Measurements from ENCODE around the gene C1orf116. TPM values are rescaled to one million over a fixed set of nuclear protein-coding genes. Genes with fewer than 3 reads are reported as not detected.

C1orf116 gene
- polyA plus RNA-seq, 1 donor from 2014 or later = 0.14 TPM

DNA sequence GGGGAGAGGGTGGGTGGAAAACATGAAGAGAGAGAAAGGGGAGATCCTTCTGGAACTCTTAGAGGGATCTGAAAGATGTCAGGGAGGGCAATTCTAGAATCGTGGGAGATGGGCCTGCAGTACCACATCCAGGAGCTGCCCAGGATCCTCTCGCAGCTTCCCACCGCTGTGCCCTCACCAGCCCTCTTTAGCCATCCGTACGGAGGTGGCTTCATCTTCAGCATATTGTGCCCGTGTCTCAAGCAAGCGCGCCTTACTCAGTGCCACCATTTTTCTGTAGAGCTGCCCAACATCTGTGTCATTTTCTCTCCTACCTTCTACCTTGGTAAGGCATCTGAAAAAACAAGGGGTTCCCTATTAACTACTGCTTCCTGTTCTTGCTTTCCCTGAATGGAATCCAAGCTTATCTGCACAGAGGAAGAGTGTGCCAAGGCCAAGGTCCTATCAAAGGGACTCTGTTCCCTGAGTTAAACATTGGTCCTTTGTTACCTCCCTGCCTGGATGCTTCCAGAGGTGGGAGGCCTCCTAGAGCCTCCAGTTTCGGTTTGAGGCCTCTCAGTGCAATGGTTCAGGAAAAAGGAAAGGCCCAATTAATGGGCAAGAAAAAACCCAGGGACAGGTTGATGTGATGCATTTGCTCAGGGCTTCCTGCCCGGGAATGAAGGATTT is 23.2 kb downstream of the C1orf116 start:
- Mint-ChIP-seq H3K27me3 (peaks cover 24% of the 10 kb centered on the region), H3K9me3 (no peaks in the 10 kb centered on the region), H3K4me1 (peaks cover 0 to 5% (median 0%) of the 10 kb centered on the region in 3 donors), H3K36me3 (no peaks in the 10 kb centered on the region), H3K27ac (no peak overlapping the region), H3K4me3 (no peak overlapping the region)

- no peaks in the 10 kb centered on the region for H3K9me3 Mint-ChIP-seq
- H3K4me3 Mint-ChIP-seq = no peak overlapping the region
- no peak overlapping the region for H3K27ac Mint-ChIP-seq
- peaks cover 0 to 5% (median 0%) of the 10 kb centered on the region in 3 donors for H3K4me1 Mint-ChIP-seq
- peaks cover 19% of the 10 kb centered on the region for H3K27me3 Mint-ChIP-seq
- no peaks in the 10 kb centered on the region for H3K36me3 Mint-ChIP-seq
These were observed 25.1 kb downstream of the C1orf116 start for GRCh38 chr1:207007352-207008033.

DNA sequence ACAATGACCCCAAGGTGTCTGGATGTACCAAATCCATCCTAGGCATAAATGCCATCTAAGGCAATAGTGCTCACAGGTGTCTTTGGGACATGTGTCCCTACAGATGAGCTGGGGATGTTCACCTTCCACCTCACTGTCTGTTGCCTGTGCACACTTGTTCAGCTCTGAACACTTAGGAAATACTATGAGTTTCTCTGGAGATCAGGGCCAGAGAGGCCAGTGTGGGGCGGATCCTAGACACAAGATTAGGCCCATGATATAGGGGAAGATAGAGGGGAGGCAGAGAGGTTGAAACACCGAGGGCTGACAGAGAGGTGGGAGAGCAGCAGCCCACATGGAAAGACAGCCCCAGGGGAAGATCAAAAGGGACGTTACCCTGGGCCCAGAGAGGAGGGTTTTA is 25.6 kb downstream of the C1orf116 start:
- Mint-ChIP-seq H3K36me3 (no peaks in the 10 kb centered on the region), H3K4me3 (no peak overlapping the region), H3K4me1 (peaks cover 0 to 5% (median 0%) of the 10 kb centered on the region in 3 donors), H3K27me3 (peaks cover 19% of the 10 kb centered on the region), H3K9me3 (no peaks in the 10 kb centered on the region), H3K27ac (no peak overlapping the region)

- Mint-ChIP-seq H3K4me3 (no peak overlapping the region), H3K27me3 (peaks cover 19% of the 10 kb centered on the region), H3K36me3 (no peaks in the 10 kb centered on the region), H3K27ac (no peak overlapping the region), H3K9me3 (no peaks in the 10 kb centered on the region), H3K4me1 (peaks cover 0 to 5% (median 0%) of the 10 kb centered on the region in 3 donors)
These were observed 26.5 kb downstream of the C1orf116 start for GRCh38 chr1:207006083-207006482.

DNA sequence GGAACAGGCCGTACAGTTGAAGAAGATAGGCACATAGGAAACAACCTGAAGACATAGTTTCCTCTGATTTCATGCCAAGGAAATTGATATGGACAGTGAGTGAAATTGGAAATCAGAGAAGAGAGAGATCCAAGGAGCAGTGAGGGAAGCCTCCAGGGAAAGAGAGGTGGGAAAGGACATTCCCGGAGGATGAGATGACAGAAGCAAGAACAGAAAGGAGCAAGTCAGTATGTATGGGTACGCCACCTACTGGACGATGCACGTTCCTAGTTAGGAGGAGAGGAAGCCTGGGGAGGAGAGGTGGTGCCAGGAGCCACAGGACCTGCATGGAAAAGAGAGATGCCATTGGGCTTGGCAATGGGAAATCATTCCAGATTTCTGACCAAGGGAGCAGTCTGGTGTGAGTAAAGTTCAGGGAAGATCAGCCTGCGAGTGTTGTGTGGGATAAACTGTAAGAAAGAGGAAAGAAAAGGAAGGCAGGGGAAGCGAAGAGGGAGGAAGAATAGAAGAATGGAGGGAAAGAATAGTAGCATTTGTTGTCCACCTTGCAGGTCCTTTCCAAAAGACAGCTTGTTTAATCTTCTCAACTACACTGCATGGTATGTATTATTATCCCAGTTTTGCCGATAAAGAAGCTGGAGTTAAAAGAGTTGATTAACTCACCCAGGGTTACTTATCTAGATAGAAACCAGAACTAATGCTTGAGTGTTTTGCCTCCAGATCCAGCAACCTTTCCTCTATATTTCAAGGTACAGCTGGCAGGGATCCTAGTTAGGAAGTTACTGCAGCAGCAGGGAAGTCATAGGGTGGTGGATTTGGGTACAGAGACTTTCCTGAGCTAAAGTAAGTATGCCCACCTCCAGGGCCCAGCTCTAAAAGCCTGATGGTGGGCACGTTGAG is 27.4 kb downstream of the C1orf116 start:
- Mint-ChIP-seq H3K36me3 (no peaks in the 10 kb centered on the region), H3K4me3 (no peak overlapping the region), H3K4me1 (peaks cover 0 to 5% (median 0%) of the 10 kb centered on the region in 3 donors), H3K9me3 (no peaks in the 10 kb centered on the region), H3K27me3 (peaks cover 19% of the 10 kb centered on the region), H3K27ac (no peak overlapping the region)

- Mint-ChIP-seq H3K27ac (no peak overlapping the region), H3K4me1 (peaks cover 0 to 5% (median 0%) of the 10 kb centered on the region in 3 donors), H3K36me3 (no peaks in the 10 kb centered on the region), H3K4me3 (no peak overlapping the region), H3K27me3 (peaks cover 15% of the 10 kb centered on the region), H3K9me3 (no peaks in the 10 kb centered on the region)
These were observed 29.3 kb downstream of the C1orf116 start for GRCh38 chr1:207003210-207003609.

DNA sequence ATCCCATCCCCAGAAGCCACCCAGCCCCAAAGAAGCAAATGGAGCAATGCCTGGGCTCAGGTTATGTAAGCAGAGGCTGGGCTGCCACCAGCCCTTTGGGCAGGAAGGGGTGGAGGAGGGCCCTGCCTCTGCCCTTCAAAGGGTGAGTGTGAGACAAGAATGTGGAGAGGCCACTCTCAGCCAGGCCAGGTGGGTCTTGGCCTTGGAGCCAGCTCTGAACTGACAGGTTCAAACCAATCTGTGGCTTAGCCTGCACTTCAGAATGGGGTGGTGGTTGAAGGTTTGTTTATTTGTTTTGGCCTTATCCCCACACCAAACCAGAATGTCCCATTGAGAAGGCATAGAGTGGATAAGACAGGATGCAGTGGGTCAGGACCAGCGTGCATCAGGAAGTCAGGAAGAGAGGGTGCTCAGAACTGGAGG is 29.8 kb downstream of the C1orf116 start:
- H3K36me3 Mint-ChIP-seq = no peaks in the 10 kb centered on the region
- H3K4me3 Mint-ChIP-seq = no peak overlapping the region
- peaks cover 11% of the 10 kb centered on the region for H3K27me3 Mint-ChIP-seq
- peaks cover 0 to 5% (median 0%) of the 10 kb centered on the region in 3 donors for H3K4me1 Mint-ChIP-seq
- H3K27ac Mint-ChIP-seq = no peak overlapping the region
- H3K9me3 Mint-ChIP-seq = no peaks in the 10 kb centered on the region

GRCh38 chr1:207001492-207002245 is 30.9 kb downstream of the C1orf116 start:
- H3K4me3 Mint-ChIP-seq = no peak overlapping the region
- H3K36me3 Mint-ChIP-seq = no peaks in the 10 kb centered on the region
- peaks cover 6% of the 10 kb centered on the region for H3K27me3 Mint-ChIP-seq
- no peaks in the 10 kb centered on the region for H3K9me3 Mint-ChIP-seq
- no peak overlapping the region for H3K27ac Mint-ChIP-seq
- H3K4me1 Mint-ChIP-seq = peaks cover 0 to 5% (median 0%) of the 10 kb centered on the region in 3 donors

DNA sequence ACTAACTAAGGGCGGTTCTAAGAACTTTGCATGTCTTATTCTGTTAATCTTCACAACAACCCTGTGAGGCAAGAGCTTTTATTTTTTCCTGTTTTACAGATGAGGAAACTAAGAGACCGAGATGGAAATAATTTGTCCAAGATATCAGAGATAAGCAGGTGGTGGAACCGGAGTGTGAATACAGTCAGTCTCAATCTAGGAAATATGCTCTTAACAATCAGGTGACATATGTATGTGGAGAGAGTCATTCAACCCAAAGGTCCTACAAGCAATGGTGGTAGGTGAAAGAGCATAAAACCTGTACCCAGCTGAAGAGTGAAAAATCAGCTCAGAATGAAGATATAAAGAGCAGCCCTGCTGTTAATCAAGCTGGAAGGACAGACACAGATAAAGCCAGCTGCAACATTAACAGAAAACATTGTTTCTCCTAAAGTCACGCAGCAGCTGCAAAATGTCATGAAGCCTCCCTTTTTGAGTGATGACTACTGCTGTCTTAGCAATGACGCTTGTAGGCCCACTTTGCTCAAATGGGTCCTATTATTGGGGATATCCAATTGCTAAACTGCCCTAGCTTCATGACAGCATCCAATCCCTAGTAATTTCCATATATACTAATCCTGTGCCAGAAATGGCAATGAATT is 31.8 kb downstream of the C1orf116 start:
- H3K27me3 Mint-ChIP-seq = peaks cover 4% of the 10 kb centered on the region
- no peak overlapping the region for H3K4me3 Mint-ChIP-seq
- no peaks in the 10 kb centered on the region for H3K36me3 Mint-ChIP-seq
- no peak overlapping the region for H3K27ac Mint-ChIP-seq
- peaks cover 0 to 5% (median 0%) of the 10 kb centered on the region in 3 donors for H3K4me1 Mint-ChIP-seq
- no peaks in the 10 kb centered on the region for H3K9me3 Mint-ChIP-seq

DNA sequence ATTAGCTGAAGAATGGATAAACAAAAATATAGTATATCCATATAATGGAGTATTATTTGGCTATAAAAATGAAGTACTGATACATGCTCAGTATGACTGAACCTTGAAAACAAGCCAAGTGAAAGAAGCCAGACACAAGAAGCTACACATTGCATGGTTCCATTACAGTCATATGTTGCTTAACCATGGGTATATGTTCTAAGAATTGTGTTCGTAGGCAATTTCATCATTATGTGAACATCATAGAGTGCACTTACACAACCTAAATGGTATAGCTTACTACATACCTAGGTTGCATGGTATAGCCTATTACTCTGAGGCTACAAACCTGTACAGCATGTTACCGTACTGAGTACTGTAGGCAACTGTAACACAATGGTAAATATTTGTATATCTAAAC is 33.7 kb downstream of the C1orf116 start:
- no peak overlapping the region for H3K4me3 Mint-ChIP-seq
- peaks cover 7% of the 10 kb centered on the region for H3K27me3 Mint-ChIP-seq
- no peaks in the 10 kb centered on the region for H3K4me1 Mint-ChIP-seq
- H3K27ac Mint-ChIP-seq = no peak overlapping the region
- no peaks in the 10 kb centered on the region for H3K36me3 Mint-ChIP-seq
- no peaks in the 10 kb centered on the region for H3K9me3 Mint-ChIP-seq

DNA sequence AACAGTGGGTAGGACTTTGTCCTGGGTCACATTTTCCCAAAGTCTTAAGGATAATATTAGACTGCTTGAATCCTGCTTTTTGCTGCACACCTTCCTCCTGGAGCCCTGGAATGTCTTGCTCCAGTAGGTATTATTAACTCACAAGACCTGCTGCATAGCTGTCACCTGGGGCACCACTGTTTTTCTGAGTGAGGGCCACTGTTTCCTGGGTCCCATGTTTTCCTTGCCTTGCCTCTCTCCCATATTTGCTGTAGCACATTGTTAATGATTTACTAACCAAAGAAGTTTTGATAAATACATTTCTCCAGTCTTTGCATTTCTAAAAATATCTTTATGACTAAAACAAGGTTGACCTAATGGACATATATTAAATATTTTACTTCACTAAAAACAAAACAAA is 39.8 kb downstream of the C1orf116 start:
- Mint-ChIP-seq H3K27ac (no peak overlapping the region), H3K36me3 (peaks cover 1% of the 10 kb centered on the region), H3K27me3 (peaks cover 21% of the 10 kb centered on the region), H3K9me3 (no peaks in the 10 kb centered on the region), H3K4me1 (peaks cover 0 to 2% (median 0%) of the 10 kb centered on the region in 3 donors), H3K4me3 (no peak overlapping the region)

DNA sequence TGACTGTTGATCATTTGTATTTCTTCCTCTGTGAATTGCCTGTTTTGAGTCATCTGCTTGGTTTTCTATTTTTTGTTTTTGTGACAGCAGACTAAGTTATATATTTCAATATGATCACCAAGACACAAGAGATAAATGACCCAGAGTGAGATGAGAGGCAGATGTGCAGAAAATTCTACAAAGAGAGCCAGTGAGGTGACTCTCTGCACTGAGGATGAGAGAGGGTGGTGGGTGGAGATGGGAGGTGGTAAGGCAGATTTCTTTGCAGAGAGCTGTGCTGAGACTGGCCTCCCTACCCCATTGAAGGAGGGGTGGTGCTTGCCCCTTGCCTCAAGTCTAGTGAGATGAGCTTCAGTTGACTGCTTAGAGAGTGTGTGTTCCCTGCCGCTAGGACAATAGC is 44.7 kb downstream of the C1orf116 start:
- Mint-ChIP-seq H3K9me3 (no peaks in the 10 kb centered on the region), H3K4me1 (peaks cover 0 to 2% (median 0%) of the 10 kb centered on the region in 3 donors), H3K27ac (no peak overlapping the region), H3K27me3 (peaks cover 14% of the 10 kb centered on the region), H3K36me3 (peaks cover 3% of the 10 kb centered on the region), H3K4me3 (no peak overlapping the region)

DNA sequence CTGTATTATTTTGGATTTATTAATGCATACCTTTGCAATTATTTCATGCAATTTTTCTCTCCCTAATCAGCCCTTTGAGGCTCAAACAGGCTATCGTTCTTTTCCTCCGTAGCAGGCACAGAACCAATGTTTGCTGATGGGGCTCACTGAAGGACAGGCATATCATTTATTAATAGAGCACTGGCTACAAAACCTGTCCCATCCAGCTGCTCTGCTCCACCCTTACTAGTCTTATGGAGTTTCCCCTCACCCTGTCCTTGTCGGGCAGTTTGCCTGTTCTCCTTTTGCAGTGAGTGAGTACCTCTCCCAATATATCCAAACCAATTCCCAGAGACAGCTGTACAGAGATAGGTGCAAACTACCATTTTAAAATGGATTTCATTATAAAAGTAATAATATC is 45.7 kb downstream of the C1orf116 start:
- Mint-ChIP-seq H3K9me3 (no peaks in the 10 kb centered on the region), H3K4me3 (no peak overlapping the region), H3K36me3 (peaks cover 2% of the 10 kb centered on the region), H3K27ac (no peak overlapping the region), H3K27me3 (peaks cover 9% of the 10 kb centered on the region), H3K4me1 (peaks cover 0 to 1% (median 0%) of the 10 kb centered on the region in 3 donors)

DNA sequence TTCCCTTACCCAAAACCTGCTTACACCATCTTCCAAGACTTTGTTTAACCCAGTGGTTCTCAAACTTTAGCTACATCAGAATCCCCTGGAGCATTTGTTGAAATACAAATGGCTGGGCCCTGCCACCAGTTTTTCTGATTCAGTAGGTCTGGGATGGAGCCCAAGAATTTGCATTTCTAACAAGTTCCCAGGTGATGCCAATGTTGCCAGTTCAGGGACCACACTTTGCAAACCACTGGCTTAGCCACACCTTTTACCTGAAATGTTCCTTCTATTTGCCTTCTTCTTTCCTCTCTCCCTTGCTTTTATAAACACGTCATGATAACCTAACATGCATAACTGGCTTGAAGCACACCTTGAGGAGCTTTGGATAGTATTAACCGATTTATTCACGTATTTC is 46.2 kb downstream of the C1orf116 start:
- no peaks in the 10 kb centered on the region for H3K9me3 Mint-ChIP-seq
- H3K36me3 Mint-ChIP-seq = peaks cover 2% of the 10 kb centered on the region
- no peak overlapping the region for H3K27ac Mint-ChIP-seq
- no peak overlapping the region for H3K4me3 Mint-ChIP-seq
- peaks cover 0 to 1% (median 0%) of the 10 kb centered on the region in 3 donors for H3K4me1 Mint-ChIP-seq
- H3K27me3 Mint-ChIP-seq = peaks cover 7% of the 10 kb centered on the region
